Activated naive CD4-positive, alpha-beta T cell (primary cell): Measurements from ENCODE around the gene EPHA6.

ENCODE experiments used
- DNase-seq, 4 experiments: peaks; one replicate each; lab custom pipeline; 2025; lab: John Stamatoyannopoulos, UW

EPHA6 gene

DNA sequence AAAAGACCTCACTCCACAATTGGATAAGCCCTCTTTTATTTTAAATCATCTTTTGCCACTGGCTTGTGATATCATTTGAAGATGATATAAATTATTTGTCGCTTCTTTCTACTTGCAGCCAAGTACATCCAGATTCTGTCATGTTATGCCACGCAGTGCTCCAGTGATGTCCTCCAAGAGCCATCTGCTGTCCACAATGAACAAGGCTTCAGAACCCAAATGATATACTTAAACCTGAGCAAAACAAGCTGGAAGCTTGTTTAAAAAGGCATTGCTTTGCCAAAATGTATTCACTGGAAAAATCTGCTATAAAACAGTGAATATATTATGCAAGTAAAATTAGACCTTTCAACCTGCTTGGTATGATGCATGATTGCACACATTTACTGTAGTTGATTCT is 891.4 kb downstream of the EPHA6 start:
- DNase-seq, result no peak

DNA sequence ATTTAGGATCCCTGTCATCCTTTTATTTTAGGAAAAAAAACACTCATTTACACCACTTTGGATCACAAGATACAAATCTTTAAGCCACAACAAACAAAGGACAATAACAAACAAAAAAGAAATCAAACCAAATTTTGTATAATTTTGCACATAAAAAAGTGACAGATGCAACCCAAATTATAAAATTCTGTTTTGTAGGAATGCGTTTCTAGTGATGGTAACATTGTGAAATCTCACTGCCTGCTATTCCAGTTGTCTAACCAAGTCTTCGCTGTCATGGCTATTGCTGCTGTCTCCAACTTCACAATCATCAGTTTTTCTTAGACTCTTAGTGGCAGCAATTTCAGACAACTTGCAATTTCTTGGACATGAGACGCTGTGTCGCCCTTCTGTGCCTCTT is 891.8 kb downstream of the EPHA6 start:
- no peak for DNase-seq

DNA sequence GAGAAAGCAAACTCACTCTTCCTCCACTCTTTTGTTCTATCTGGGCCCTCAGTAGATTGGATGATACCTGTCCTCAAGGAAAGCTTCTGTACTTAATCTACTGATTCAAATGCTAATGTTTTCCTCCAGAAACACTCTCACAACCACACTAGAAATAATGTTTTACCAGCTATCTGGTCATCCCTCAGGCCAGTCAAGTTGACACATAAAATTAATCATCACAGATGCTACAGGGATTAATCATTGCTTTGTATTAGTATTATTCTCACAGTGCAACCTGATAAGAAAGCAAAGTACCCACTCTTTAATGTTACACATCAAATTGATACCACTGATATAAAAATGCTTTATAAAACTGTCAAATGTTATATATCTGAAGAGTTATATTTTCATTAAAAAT is 897.3 kb downstream of the EPHA6 start:
- no peak for DNase-seq

- no peak for DNase-seq
Measured at GRCh38 chr3:97712919-97713318, 898.5 kb downstream of the EPHA6 start.

GRCh38 chr3:97713634-97714033 is 899.2 kb downstream of the EPHA6 start:
- no peak for DNase-seq

DNA sequence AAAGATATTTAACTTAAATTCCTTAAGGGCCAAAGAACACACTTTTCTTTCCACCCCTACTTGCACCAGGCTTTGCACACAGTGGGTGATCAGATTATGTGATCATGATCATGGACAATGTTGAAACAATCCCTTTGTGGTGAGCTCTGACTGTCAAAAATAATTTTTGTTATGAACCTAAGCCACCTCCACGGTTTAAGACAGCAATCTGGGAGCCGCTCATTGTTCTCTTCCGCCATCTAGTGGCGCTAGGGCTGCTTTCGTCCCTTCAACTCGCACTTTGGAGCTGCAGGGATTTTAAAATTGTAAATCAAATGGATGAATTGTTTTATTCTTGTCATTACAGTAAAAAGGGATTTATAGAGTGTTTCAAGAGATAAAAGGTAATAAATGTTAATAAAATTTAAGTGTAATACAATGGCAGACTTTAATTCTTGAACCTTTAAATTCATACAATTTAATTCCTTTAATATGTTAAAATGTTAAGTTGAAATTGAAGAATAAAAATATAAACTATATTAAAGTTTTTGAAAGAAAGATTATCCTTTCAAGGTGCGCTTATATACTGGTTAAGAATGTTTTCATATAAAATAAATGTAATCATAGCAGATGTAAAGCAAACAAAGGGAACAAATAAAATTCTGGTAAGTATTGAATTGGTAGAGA is 904.9 kb downstream of the EPHA6 start:
- peak; percentile 3 to 37 (median 18) for DNase-seq

DNA sequence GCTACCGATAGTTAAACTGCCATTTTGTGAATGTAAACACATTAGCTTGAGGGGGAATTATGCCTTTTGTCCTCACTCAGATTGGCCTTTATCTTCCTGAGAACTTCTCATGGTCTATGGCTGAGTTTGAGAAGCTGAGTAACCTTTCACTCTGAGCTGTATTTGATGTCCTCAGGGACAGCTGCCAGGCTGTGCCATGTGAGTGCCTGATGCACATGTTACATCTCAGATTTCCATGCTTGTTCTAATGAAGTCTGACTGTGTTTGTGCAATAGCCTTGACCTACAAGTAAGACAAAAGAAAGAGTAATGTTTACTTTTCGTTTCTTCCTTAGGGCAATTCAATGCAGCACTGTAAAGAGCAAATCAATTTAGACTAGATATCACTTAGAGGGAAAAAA is 906.0 kb downstream of the EPHA6 start:
- DNase-seq, result no peak

GRCh38 chr3:97721446-97721845 is 907.1 kb downstream of the EPHA6 start:
- DNase-seq, result no peak

- DNase-seq, result no peak
Measured at GRCh38 chr3:97736928-97737327, 922.5 kb downstream of the EPHA6 start.

GRCh38 chr3:97738761-97739160 is 924.4 kb downstream of the EPHA6 start:
- no peak for DNase-seq

DNA sequence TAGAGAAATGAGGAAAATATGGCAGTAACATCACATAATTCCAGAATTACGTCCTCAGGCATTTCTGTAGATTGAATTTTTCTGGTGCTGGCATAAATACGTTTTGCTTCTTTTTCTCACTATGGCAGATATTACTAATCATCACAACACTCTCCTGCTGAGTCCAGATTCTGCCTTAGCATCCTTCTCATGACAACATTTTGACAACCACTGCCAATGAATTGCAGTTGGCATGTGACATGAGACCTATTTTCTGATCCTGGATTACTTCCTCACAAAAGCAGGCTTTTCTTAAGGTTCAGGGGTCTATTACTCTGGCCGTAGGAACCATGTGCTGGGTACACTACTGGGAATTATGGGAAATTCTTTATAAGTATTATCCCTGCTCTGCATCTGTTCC is 927.6 kb downstream of the EPHA6 start:
- no peak for DNase-seq

GRCh38 chr3:97744289-97744688 is 929.9 kb downstream of the EPHA6 start:
- no peak for DNase-seq

GRCh38 chr3:97763586-97764406 is 949.4 kb downstream of the EPHA6 start:
- DNase-seq, result no peak

DNA sequence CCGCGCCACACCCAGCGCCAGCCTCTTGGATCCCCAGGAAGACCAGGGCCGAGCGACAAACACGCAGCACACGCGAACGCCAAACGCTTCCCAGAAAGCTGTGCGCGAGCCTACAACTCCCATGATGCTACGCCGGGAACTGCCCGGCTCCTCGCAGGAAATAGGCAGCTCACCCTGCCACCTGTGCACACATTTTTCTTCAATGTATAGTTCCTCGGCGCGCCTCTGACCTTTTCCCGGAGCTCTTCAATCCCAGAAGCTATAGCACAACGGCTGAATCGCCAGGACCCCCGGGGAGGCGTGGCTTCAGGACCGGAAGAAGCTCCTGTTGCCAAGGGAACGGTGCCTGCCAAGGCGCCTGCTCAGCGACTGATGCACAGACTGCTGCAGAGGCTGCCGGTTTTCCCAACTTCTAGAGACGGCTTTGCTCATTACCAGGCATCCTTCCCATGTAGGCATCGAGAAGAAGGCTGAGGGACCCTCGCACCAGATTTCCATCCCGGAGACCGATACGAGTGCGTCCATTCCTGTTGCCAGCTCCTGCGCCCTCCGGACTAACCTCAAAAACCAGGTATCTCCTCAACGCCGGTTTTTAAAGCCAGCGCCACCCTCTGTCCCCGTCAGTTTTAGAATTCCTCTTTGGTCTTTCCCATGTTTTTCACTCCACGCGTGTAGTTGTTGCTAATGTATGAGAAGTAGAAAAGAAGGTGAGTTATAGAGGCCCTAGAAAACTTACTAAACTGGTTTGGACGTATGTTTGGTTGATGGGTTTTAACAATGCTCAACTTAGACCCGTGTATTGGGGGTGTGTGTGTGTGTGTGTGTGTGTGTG is 950.2 kb downstream of the EPHA6 start, which contains the start of gene ARL6:
TSS of gene ARL6 (plus strand) at position 352 of the 832 bp plus-strand sequence. CDS start 3,350 bp downstream, outside the sequence.
- peak; percentile 22 to 70 (median 48) for DNase-seq

DNA sequence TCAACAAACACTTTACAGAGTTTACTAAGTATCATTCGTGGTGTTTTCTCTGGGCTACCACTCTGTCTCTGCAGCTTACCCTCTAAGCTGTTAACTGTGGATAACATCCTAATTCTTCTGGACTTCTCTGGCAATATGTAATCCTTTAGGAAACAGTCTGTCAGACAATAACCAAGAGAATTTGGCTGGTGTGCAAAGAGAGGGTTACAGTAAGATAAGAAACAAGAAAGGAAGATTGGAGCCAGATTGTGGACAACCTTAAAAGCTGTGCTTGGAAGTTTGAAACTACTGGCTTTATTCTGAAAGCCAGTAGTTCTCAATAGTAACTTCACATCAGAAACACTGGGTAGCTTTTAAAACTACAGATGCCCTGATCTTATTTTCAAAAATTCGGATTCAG is 950.9 kb downstream of the EPHA6 start:
- DNase-seq, result no peak

DNA sequence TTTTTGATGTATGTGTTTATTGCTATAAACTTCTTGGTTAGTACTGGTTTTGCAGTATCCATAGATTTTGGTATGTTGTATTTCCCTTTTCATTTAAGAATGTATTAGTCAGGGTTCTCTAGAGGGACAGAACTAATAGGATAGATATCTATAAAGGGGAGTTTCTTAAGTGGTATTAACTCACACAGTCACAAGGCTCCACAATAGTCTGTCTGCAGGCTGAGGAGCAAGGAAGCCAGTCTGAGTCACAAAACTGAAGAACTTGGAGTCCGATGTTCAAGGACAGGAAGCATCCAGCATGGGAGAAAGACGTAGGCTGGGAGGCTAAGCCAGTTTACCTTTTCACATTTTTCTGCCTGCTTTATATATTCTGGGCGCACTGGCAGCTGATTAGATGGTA is 958.5 kb downstream of the EPHA6 start:
- DNase-seq, result no peak

GRCh38 chr3:97778152-97778551 is 963.8 kb downstream of the EPHA6 start:
- no peak for DNase-seq

DNA sequence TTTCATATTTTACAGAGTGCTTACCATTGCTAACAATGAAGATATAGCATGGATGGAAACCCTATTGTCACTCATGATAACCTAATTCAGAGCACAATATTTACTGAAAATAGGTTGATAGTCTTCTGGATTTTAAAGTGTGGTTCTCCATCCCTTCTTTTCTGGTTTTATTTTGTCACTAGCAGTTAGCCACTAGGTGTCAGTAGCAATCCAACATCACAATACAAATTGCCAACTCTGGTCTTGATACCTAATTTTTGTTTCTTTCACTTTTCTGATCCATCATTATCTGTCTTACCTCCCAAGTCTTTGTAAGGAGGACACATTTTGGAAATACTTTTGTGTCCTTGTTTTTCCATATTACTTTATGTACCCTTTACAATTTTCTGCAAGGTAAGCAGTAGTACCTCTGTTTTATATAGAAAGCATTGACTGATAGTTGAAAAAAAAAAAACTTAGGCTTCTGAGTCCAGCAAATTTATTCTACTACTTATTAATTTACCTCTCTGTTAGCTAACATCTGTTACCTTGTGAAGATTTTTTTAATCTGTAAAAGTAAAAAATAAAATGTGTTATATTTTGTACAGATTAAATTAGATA is 979.1 kb downstream of the EPHA6 start:
- no peak for DNase-seq

DNA sequence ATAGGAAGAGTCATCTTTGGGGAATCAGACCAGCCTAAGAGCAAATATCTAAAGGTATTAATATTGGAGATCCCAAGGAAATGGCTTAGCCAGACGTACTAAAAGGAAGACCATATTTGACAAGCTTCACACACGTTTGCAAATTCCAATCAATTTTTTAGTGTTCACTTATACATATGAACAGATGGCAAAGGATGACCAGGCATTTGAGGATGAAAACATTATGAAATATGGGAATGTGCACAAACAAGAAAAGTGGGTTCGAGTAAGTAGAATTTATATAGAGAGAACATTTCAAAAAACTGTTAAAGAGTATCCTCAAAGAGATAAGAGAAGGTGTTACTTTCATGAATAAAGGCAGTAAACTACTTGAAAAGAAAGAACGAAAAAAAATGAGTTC is 981.6 kb downstream of the EPHA6 start:
- DNase-seq, result no peak
